Right lobe of liver (tissue), 4 donors: ENCODE data around the gene TBC1D1.

Experiments used
- CTCF ChIP-seq, 4 donors: fragments of 200-600 bp in 3 of 4; fragments of 450-650 bp in 1 of 4; IDR thresholded peaks; one replicate each; pipeline versions ENCODE4 v1.5.1 to v1.8.0; 2016 to 2022; ENCODE audit warnings: antibody characterized with exemption in 4 of 4, mild to moderate bottlenecking in 2 of 4
- POLR2A ChIP-seq: fragments of 450-650 bp; IDR thresholded peaks from one replicate; pipeline ENCODE4 v1.6.1; 2017; ENCODE audit warnings: antibody characterized with exemption, mild to moderate bottlenecking
- donor health status: DM: no; HTN: no; CAD: no.
- donor health status: DM: no; HTN: no; CAD: no.
- donor health status: DM: no; HTN: yes; CAD: no.

GRCh38 chr4:38181286-38181685, 290.4 kb downstream of the TBC1D1 start:
- TF ChIP-seq CTCF (IDR thresholded peaks at IDR 0.05), result no peak
- no peak for TF ChIP-seq POLR2A
